Measurements from ENCODE around the gene HM13. TPM values are rescaled to one million over a fixed set of nuclear protein-coding genes. Genes with fewer than 3 reads are reported as not detected.

Gene HM13
- total RNA-seq, 1 donor from 2014 or later, result 46.7 TPM

Small RNA genes lying within 50 kb of the gene (microRNA-seq; reads per million reads assigned to microRNA genes)
- gene MIR3193, result not detected

Other genes with a start within 250 kb of the HM13 start
- gene DEFB116, start 205.9 kb upstream of the HM13 start, total RNA-seq, result not detected
- not detected for gene DEFB118, start 145.8 kb upstream of the HM13 start, total RNA-seq
- not detected for gene DEFB119, start 123.9 kb upstream of the HM13 start, total RNA-seq
- not detected for gene DEFB121, start 108.2 kb upstream of the HM13 start, total RNA-seq
- not detected for gene DEFB123, start 73.8 kb upstream of the HM13 start, total RNA-seq
- not detected for gene DEFB124, start 39.3 kb upstream of the HM13 start, total RNA-seq
- 2.4 TPM for gene REM1, start 39.2 kb upstream of the HM13 start, total RNA-seq
- 98.9 TPM for gene ID1, start 90.8 kb downstream of the HM13 start, total RNA-seq
- 7.1 TPM for gene COX4I2, start 123.5 kb downstream of the HM13 start, total RNA-seq
- gene BCL2L1, start 208.4 kb downstream of the HM13 start, total RNA-seq, result 55.2 TPM
- 1.2 TPM for gene TPX2, start 224.8 kb downstream of the HM13 start, total RNA-seq

Measured in Right ventricle myocardium inferior (tissue), 1 donor.